GOT3 (cell line): ENCODE measurements around the gene FLT4.
"Not testable (repeated sequence)": the region's sequence is repeated elsewhere in the genome, so short reads cannot be mapped to it uniquely, and the experiment has no call there.

Experiments used
- DNase-seq: peaks from one replicate; lab custom pipeline; 2025; ENCODE audit warnings: mixed read lengths; lab: John Stamatoyannopoulos, UW

Gene FLT4

DNA sequence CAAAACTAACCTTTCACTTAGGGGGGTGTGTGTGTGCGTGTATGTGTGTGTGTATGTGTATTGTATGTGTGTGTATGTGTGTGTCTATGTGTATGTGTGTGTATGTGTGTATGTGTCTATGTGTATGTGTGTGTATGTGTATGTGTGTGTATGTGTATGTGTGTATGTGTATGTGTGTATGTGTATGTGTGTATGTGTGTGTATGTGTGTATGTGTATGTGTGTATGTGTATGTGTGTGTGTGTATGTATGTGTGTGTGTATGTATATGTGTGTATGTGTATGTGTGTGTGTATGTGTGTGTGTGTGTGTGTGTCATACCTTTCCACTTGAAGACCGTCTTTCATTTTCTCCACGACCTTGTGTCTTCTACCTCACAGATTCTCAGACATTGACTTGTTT is 20.8 kb upstream of the FLT4 start:
- no peak for DNase-seq

- no peak for DNase-seq
Observed at GRCh38 chr5:180669661-180670060, 20.3 kb upstream of the FLT4 start.

GRCh38 chr5:180668835-180669596 is 19.6 kb upstream of the FLT4 start:
- DNase-seq = no peak

DNA sequence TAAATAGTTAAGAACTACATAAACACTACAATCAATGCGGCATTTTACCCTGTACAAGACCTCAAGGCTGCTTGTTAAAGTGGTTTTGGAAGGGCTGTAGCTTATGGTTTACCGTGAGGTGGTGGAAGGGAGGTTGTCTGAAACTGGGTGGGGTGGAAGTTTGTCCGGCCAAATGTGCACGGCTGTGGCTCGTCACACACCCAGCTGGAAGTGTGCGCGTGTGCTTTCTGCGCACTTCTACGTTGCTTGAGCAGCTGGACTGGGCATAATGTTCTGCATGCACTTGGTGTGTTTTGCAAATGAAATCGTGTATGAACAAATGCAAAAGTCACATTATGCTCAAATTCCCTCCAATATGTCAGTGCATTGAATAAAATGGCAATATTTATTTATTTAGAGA is 17.4 kb upstream of the FLT4 start:
- DNase-seq = no peak

GRCh38 chr5:180665682-180666404 is 16.4 kb upstream of the FLT4 start:
- DNase-seq = no peak

DNA sequence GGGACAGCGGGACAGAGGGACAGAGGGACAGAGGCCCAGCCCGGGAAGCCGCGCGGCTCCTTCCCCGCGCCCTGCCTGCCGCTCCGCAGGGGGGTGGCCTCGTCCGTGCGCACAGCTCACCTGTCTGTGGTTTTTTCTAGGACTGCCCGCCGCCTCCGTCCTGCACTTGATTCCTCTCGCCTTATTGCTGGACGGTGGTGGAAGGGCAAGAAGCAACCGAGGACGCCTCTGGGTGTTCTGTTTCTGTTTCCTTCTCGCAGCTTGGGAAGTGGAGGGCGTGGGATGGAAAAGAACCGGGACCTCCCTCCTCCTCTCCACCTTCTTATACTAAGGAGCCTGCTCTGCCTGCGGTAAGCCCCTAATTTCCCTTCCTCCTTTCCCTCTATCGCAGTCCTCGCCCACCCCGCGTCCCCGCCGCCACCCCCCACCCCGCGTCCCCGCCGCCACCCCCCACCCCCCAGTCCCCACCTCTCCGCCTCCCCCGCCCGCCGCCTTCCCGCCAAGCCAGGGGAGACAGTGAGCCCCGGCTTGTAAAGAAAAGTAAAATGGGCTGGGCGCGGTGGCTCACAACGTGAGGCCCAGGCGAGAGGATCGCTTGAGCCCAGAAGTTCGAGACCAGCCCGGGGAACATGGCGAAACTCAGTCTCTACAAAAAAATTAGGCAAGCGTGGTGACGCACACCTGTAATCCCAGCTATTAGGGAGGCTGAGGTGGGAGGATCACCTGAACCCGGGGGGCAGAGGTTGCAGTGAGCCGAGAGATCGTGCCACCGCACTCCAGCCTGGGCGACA is 9.6 kb upstream of the FLT4 start:
- no peak for DNase-seq

DNA sequence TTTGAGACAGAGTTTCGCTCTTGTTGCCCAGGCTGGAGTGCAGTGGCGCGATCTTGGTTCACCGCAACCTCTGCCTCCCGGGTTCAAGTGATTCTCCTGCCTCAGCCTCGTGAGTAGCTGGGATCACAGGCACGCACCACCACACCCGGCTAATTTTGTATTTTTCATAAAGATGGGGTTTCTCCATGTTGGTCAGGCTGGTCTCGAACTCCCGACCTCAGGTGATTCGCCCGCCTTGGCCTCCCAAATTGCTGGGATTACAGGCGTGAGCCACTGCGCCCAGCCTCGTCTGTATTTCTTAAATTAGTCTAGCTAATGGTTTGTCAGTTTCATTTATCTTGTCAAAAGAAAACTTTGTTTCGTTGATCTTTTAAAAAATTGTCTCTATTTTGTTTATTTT is 5.8 kb upstream of the FLT4 start:
- not testable (repeated sequence) for DNase-seq

GRCh38 chr5:180652771-180653170 is 3.4 kb upstream of the FLT4 start:
- no peak for DNase-seq

GRCh38 chr5:180652346-180652745 is 2.9 kb upstream of the FLT4 start:
- no peak for DNase-seq

GRCh38 chr5:180648658-180649296 is 623 bp downstream of the FLT4 start:
- no peak for DNase-seq

GRCh38 chr5:180647941-180648500 is 1.4 kb downstream of the FLT4 start:
- no peak for DNase-seq

DNA sequence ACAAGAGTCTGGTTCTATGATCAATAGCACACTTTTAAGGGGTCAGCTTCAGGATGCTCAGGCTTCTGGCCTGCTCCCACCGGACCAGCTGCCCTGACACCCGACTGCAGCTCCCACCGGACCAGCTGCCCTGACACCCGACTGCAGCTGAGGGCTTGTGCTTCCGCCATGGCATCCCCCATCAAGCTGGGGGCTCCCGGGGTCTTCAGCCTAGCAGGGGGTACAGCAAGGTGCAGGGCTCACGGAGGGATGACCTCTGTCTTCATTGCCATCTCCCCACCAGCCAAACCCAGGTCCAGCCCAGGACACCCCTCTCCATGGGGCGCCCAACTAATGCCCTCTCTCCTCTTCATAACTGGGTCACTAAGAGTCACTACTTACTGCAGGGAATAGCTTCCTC is 1.9 kb downstream of the FLT4 start:
- DNase-seq = no peak

DNA sequence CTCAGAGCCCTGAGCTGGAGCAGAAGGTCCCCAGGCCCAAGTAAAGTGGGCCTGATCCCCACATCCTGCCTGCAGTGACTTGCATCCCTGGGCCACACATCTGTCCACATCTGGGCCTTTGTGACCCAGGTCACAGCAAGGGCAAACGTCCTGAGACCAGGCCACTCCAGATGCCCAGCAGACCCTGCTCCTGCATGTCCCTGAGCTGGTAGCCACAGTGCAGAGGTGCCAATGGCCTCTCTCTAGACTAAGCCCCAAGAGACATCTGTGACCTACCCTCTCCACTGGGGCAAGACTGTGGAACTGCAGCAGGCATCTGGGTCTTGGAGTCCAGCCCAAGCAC is 2.5 kb downstream of the FLT4 start:
- DNase-seq = no peak

- DNase-seq = no peak
Observed at GRCh38 chr5:180646289-180646962, 3.0 kb downstream of the FLT4 start.

DNA sequence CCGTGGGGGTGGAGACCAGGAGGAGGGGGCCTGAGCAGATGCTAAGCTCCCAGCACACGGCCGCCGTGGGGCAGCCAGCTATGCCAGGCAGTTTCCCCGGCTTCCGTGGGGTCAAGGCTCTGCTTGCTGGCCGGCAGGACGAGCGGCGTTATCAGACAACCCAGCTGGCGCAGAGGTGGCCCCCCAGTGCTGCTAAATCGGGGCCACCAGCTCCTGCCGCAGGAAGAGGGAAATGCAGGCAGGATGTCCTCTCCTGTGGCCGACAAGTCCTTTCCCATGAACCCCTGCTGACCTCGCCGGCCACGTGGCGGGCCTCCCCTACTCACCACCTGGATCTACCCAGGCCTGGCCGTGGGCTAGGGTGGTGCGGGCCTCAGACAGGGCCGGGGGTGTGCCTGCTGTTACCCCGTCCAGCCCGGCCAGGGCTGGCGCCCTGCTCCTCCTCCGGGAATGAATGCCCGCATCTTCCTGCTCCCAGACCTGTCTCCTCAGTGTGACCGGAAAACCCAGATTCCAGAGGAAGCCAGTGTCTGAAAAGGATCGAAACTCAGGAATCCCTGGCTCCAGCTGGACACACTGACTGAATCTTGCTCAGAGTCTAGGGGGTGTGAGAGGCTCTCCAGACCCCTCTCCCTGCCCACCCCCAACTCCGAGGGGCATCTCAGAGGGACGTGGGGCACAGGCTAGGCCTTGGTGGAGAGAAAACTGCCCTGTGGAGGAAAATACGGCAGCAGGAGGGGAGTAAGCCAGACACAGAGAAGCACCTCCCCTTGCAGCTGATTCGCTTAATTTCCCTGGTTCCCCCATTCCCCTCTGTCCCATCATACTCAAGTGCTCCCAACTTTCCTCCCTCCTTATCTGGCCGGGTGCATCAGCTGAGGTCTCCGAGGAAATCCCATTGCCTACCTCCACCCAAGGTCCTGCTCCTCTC is 3.9 kb downstream of the FLT4 start:
- DNase-seq = no peak

DNA sequence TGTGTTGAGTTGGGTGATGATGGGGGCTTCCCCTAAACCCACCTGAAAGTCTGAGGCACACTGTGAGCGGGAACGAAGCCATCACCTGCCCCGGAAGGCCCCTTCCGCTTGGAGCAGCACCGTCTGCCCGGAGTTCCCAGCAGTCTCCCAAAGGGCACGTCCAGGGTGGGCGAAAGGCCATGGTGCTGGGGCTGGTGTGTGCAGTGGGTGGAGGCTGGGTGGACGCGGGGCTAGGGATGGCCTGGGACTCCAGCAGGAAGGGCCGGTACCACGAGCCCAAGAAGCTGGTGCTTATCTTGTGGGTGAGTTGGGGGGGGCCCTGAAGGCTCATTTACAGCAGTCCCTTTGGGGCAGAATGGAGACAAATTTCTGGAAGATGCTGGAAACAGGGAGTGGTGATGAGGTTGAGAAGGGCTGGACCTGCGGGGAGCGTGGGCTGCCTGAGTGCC is 4.6 kb downstream of the FLT4 start:
- DNase-seq = no peak

DNA sequence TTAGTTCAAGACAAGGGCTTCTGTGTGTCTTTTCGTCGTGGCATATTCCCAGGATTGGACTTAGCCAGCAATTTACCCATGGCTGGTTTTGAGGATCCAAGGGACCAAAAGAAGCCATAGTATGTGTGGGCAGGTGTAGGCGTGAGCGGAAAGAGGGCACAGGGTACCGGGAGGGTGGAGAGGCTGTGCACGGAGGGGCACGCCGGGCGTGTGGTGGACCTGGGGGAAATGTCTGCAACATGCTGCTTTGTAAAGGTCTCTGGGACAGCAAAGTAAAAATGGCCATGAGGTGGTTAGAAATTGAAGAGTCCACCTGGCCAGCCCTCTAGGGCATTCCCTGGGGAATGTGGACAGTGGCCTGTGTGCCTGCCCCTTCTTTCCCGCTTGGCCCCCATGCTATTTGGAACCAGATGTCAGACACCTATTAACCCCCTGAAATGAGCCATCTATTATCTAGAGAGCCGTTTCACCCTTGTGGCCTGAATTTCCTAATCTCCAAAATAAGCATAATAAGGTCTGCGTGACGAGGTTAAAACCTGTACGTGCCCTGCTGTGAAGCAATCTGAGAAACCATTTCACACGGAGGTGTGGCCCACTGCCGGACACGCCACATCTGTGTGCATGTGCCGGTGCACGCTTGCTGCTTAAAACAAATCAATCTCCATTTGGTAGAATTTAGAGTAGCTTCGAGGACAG is 5.1 kb downstream of the FLT4 start:
- no peak for DNase-seq

DNA sequence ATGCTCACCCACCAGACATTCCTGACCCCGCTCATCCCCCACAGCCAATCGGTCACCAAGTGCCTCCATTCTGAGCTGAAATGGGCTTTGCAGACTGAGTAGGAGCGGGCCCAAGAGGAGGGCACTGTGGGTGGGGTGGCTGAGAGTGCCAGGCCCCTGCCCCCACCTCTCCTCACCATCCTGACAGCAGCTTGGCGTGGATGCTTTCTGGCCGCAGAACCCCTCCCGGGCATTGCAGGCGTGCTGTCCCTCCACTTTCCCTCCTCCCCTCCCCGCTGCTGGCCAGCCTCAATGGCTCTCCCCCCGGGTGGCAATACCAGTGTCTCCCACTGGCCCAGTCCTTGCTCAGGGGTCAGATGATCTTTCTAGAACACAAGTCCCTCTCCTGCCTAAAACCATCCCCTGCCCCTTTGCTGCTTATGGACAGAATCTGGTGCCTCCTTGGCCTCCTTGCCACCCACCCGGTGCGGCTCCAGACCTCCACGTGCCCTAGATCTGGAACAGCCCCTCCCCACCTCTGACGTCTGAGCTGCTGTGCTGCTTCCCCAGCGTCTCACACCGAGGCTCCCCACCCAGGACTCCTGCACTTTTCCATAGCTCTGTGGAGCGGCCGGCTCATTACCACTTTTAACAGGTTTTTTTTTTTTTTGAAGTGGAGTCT is 6.1 kb downstream of the FLT4 start:
- no peak for DNase-seq

DNA sequence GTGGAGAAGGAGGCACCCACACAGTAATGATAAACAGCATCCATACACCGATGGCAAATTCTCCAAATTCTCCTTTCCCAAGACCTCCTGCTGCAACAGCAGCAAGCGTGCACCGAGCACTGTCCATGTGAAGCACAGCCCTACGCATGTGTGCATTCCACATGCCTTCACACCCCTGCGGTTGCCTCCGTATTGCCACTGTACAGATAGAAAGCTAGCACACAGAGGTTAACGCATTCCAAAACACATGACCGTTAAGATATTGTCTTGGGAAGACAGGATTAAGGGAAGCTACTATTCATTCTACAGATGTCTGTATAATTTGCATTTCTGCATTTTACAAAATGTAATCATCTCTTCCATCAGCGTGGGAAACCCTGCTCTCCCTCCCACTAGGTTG is 6.6 kb downstream of the FLT4 start:
- no peak for DNase-seq
